Vagina (tissue), 2 donors: ENCODE data around the gene NXPH4.

ENCODE experiments used
- POLR2A ChIP-seq, 2 donors: fragments of 450-650 bp; IDR thresholded peaks; one replicate each; pipeline ENCODE4 v1.6.1; 2017; ENCODE audit warnings: antibody characterized with exemption in 2 of 2, mild to moderate bottlenecking in 2 of 2, moderate library complexity in 2 of 2
- POLR2AphosphoS5 ChIP-seq, 2 donors: sonication (generic); formaldehyde crosslinking; IDR thresholded peaks; one replicate each; pipeline ENCODE4 v1.9.0; 2017; ENCODE audit warnings: antibody characterized with exemption in 2 of 2, mild to moderate bottlenecking in 2 of 2, low read depth in 1 of 2; ENCODE audit not compliant: insufficient read depth in 1 of 2
- TF ChIP-seq, protein P1 (sequence below), 3 experiments: fragments of 450-650 bp in 2 of 3; fragments of 200-600 bp in 1 of 3; sonication (generic) in 1 of 3; IDR thresholded peaks; one replicate each; pipeline ENCODE4 v1.5.1; 2017 to 2019; ENCODE audit warnings: antibody characterized with exemption in 3 of 3, mild to moderate bottlenecking in 2 of 3, moderate library complexity in 2 of 3

DNA sequence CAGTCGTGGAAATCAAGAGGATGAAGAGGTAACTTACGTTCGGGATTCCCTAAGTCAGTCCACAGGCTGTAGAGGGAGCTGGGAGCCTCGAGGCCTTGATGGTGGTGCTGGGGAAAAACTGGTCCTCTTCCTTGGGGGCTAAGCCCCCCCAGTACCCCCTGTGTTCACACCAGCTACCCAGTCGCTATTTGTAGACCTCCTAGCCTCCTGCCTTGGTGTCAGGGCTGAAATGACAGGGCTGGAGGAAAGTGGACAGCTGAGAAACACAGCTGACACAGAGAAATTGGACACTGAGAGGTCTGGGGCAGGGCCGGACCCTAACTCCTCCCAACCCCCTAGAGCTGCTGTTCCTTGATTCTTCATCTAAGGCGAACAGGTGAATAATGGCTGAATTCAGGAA, 34.4 kb downstream of the NXPH4 start, which contains the start of gene STAC3:
- TF ChIP-seq, protein P1, sequence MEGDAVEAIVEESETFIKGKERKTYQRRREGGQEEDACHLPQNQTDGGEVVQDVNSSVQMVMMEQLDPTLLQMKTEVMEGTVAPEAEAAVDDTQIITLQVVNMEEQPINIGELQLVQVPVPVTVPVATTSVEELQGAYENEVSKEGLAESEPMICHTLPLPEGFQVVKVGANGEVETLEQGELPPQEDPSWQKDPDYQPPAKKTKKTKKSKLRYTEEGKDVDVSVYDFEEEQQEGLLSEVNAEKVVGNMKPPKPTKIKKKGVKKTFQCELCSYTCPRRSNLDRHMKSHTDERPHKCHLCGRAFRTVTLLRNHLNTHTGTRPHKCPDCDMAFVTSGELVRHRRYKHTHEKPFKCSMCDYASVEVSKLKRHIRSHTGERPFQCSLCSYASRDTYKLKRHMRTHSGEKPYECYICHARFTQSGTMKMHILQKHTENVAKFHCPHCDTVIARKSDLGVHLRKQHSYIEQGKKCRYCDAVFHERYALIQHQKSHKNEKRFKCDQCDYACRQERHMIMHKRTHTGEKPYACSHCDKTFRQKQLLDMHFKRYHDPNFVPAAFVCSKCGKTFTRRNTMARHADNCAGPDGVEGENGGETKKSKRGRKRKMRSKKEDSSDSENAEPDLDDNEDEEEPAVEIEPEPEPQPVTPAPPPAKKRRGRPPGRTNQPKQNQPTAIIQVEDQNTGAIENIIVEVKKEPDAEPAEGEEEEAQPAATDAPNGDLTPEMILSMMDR (IDR thresholded peaks at IDR 0.05), result no peak
- TF ChIP-seq POLR2AphosphoS5 (IDR thresholded peaks at IDR 0.05; ENCODE audit: insufficient read depth in 1 of 2, low read depth in 1 of 2) (no peak), POLR2A (IDR thresholded peaks at IDR 0.05) (no peak)
